SIG-M5 (cell line): ENCODE data around the gene GPR158.

Experiments
- DNase-seq: peaks from one replicate; lab custom pipeline; 2025; lab: John Stamatoyannopoulos, UW

GPR158 gene

GRCh38 chr10:25392132-25392531, 217.3 kb downstream of the GPR158 start:
- no peak for DNase-seq

GRCh38 chr10:25393621-25394020, 218.8 kb downstream of the GPR158 start:
- DNase-seq: no peak

GRCh38 chr10:25398680-25399079, 223.9 kb downstream of the GPR158 start:
- DNase-seq: no peak

GRCh38 chr10:25405871-25406270, 231.1 kb downstream of the GPR158 start:
- DNase-seq: no peak

- DNase-seq: no peak
These were observed 242.8 kb downstream of the GPR158 start for GRCh38 chr10:25417611-25418010.

GRCh38 chr10:25425776-25426175, 251.0 kb downstream of the GPR158 start:
- DNase-seq: no peak

- DNase-seq: no peak
These were observed 261.6 kb downstream of the GPR158 start for GRCh38 chr10:25436431-25436830.

- DNase-seq: no peak
These were observed 266.5 kb downstream of the GPR158 start for GRCh38 chr10:25441270-25441669.

GRCh38 chr10:25444266-25444665, 269.5 kb downstream of the GPR158 start:
- DNase-seq: no peak

- DNase-seq: peak; percentile 6
These were observed 276.6 kb downstream of the GPR158 start for GRCh38 chr10:25451401-25451800.

- DNase-seq: no peak
These were observed 278.8 kb downstream of the GPR158 start for GRCh38 chr10:25453619-25454018.

GRCh38 chr10:25455980-25456567, 281.3 kb downstream of the GPR158 start:
- no peak for DNase-seq

GRCh38 chr10:25457552-25457951, 282.8 kb downstream of the GPR158 start:
- no peak for DNase-seq

- DNase-seq: no peak
These were observed 291.0 kb downstream of the GPR158 start for GRCh38 chr10:25465582-25466372.

- DNase-seq: no peak
These were observed 293.1 kb downstream of the GPR158 start for GRCh38 chr10:25467881-25468280.

GRCh38 chr10:25481467-25481866, 306.7 kb downstream of the GPR158 start:
- DNase-seq: no peak

GRCh38 chr10:25483999-25484398, 309.2 kb downstream of the GPR158 start:
- DNase-seq: no peak

- no peak for DNase-seq
These were observed 312.5 kb downstream of the GPR158 start for GRCh38 chr10:25487266-25487665.

- DNase-seq: no peak
These were observed 317.2 kb downstream of the GPR158 start for GRCh38 chr10:25492040-25492439.

- DNase-seq: no peak
These were observed 317.9 kb downstream of the GPR158 start for GRCh38 chr10:25492680-25493079.

- no peak for DNase-seq
These were observed 318.5 kb downstream of the GPR158 start for GRCh38 chr10:25493122-25493893.

- DNase-seq: no peak
These were observed 322.4 kb downstream of the GPR158 start for GRCh38 chr10:25497246-25497645.

- DNase-seq: no peak
These were observed 323.8 kb downstream of the GPR158 start for GRCh38 chr10:25498645-25499044.
